Hepatic stellate cell (primary cell): Measurements from ENCODE around the gene ANKRD13D.

Source experiments
- DNase-seq: peaks from one replicate; pipeline ENCODE4 v3.0.0; 2011; ENCODE audit warnings: low spot score

Gene ANKRD13D

DNA sequence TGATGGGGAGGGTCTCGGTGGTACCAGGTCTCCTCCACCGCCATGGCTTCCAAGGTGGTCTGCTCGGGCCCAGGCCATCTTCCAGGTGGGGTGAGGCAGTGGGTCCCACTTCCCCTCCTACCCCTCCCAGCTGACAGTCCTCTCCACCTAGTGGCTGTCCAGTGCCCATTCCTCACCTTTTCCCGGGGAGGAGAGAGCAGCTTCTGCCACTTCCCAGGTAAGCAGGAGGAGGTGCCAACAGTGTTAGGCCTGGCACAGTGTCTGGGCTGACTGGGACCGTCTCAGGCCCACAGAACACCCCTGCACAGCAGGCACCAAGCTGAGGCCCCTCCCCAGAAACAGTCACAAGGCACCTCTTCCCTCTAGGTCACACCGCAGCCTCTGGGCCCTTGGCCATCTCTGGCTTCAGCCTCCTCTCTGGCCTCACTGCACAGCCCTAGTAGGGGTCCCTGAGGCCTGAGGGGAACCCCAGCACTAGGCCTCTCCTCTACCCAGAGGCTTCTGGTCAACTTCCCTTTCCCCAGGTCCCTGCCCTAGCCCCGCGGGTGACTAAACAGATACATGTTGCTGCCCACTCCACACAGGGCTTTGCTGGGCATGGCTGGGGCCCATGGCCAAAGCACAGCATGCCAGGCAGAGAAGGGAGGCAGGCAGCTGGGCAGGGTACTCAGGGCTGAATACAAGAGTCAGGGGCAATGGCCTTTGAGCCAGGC is 2.3 kb upstream of the ANKRD13D start:
- DNase-seq: no peak

DNA sequence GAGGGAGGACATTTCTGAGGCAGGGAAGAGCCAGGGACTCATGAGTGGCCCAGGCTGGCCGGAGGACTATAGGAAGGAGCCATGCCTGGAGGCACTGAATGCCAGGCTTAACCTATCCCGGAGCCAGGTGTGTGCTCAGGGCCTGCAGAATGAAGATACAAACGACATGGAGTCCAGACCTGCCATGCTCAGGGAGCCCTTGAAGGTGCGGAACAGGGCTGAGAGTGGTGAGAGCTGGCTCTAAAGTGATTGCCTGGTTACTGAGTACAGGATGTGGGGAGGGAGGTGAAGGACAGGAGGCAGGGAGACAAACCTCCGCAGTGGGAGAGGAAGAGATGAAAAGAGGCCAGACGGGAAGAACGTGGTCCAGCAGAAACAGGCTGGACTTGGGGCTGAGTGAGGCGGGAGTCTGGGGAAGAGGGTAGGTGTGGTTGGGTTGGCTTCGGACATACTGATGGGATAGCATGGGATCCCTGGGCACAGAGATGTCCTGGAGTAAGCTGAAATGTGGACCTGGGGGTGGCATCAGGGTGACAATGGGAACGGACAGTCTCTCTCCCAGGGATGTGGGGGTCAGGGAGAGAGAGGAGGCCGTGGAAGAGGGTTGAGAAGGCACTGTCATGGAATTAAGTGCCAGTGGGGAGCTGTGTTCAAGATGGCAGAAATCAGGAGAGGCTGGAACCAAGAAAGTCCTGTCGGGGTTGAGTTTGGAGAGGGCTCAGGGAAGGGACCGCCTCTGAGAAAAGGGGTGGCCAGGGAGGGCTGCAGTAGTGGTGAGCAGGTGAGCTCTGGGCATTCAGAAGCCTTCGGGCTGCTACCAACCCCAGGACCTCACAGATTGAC is 1.5 kb upstream of the ANKRD13D start:
- DNase-seq: no peak

DNA sequence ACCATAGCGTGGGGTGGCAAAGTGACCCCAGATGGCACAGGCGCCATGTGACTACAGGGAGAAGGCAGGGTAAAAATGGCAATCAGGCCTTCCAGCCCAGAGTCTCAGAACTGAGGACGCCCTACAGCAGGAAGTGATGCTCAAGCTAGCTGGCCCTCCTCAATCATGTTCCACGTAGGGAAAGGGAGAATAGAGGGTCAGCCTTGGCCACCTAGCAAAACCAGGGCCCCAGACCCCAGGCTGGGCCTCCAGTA is 978 bp upstream of the ANKRD13D start:
- DNase-seq: no peak

DNA sequence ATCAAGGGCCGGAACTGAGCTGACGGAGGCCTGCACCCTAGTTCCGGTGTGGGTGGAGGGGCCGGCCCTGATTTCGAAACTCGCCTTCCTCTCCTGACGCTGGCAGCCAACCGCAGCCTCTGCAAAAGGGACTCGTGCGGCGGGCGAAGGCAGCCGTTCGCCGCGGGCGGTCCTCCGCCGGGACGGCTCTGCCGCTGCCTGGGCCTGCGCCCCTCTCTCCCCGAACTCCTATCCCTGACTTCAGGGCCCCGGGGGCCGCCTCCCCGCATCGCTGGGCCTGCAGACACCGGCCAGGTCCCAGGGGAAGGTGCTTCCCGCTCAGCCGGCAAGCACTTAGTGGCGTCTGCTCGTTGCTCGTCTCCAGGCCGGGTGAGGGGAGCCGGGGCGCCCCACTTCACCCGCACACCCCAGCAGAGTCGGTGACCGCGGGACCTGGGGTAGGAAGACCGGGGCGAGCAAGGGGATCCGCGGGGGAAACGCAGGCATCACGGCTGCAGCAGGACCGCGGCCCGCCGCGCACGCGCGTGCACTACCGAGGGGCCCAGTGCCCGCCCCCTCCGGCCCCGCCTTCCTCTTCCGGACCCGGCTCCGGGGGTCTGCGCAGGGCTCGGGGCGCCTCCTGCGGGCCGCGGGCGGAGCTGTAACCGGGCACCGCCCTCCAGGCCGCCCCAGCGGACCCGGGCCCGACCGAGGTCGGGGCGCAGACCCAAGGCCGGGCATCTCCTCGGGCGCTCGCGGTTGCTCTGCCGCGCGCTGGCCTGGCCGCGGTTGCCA is 464 bp upstream of the ANKRD13D start:
- DNase-seq: peak; percentile 94

DNA sequence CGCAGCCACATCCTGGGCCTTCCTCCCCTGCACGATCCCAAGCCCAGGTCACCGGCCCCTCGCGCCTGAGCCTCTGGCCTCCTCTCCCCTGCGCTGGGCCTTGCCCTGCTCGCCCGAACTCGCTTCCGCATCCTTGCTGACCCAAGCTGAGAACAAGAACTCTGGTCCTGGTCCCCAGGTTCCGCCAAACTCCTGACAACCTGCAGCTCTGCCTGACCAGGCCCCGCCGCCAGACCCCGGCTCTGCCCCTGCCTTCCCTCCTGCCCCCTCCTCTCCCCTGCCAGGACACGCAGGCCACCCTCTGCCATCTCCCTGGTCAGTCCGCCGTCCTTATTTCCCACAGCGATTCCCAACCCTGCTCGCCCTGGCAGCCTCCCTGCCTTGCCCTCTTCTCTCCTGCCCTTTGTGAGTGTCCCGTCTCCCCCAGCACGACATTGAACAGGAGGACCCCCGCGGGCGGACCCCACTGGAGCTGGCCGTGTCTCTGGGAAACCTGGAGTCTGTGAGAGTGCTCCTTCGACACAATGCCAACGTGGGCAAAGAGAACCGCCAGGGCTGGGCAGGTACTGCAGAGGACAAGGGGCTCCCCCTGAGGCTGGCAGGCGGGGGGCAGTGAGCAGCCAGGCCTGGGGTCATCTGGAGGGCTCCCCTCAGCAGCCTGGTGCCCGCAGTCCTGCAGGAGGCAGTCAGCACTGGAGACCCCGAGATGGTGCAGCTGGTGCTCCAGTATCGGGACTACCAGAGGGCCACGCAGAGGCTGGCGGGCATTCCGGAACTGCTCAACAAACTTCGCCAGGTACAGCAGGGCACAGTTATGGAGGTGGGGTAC is 762 bp downstream of the ANKRD13D start:
- DNase-seq: no peak

DNA sequence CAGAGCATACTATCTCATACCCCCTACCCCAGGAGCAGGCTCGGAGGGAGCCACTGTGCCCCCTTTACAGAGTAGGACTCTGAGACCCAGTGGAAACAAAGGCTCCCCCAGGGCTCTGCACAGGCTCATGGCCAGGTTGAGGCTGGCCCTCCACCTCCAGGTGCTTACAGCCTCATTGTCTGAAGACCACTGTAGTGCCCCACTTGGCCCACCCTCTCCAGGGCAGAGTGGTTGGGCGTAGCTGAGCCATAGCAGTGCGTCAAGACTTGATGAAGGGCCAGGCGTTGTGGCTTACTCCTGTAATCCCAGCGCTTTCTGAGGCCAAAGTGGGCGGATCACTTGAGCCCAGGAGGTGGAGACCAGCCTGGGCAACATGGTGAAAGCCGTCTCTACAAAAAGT is 1.7 kb downstream of the ANKRD13D start:
- no peak for DNase-seq

DNA sequence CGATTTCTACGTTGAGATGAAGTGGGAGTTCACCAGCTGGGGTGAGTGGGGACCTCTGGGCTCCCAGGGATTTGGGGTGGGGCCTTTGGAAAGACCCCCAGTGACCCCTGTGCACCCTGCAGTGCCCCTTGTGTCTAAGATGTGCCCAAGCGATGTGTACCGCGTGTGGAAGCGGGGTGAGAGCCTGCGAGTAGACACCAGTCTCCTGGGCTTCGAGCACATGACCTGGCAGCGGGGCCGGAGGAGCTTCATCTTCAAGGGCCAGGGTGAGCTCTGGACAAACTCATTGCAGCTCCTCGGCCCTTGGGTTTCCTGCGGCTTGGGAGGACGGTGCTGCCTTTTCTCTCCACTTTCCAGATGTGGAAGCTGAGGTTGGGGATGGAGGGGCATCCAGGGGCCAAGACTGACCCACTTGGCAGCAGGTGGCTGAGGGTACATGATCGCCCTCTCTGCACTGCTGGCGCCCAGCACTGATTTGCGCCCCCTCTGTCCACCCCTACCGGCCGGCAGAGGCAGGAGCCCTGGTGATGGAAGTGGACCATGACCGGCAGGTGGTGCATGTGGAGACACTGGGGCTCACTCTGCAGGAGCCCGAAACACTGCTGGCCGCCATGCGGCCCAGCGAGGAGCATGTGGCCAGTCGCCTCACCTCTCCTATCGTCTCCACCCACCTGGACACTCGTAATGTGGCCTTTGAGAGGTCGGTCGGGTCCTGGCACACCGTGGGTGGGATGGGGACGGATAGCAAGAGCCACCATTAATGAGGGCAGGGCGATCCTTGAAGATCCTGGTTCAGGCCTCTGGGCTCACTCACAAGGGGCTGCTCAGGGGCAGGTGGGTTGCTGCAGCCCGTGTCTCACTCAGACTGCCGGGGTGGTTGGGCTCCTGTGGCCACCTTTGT is 2.6 kb downstream of the ANKRD13D start:
- no peak for DNase-seq

DNA sequence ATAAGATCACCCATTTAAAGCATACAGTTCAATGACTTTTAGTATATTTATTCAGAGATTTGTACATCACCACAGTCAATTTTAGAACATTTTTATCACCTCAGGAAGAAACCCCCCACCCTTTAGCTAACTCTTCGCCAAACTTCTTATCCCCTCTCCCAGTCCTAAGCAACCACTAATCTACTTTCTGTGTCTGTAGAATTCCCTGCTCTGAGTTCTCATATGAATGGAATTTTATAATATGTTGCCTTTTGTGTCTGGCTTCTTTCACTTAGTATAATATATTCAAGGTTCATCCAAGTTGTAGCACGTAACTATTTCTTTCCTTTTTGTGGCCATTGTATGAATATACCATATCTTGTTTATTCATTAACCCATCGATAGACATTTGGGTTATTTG is 3.6 kb downstream of the ANKRD13D start:
- no peak for DNase-seq

DNA sequence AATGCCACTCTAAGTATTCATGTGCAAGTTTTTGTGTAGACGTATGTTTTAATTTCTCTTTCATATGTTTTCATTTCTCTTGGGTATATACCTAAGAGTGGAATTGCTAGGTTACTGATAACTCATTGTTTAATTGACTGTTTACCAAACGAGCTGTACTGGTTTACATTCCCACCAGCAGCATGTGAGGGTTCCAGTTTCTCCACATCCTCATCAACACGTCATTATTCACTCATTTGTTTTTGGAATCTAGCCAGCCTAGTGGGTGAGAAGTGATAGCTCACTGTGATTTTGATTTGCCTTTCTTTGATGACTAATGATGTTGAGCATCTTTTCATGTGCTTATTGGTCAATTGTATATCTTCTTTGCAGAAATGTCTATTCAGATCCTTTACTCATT is 4.0 kb downstream of the ANKRD13D start:
- no peak for DNase-seq

DNA sequence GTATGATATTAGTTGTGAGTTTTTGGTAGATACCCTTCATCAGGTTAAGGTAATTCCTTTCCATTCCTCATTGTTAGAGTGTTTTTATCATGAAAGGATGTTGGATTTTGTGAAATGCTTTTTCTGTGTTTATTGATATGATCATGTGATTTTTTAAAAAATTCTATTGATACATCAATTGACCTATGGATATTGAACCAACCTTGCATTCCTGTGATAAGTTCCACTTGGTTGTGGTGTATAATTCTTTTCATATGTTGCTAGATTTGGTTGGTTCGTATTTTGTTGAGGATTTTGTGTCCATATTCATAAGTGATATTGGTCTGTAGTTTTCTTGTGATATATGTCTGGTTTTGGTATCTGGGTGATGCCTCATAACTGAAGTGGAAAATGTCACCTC is 6.7 kb downstream of the ANKRD13D start:
- no peak for DNase-seq

DNA sequence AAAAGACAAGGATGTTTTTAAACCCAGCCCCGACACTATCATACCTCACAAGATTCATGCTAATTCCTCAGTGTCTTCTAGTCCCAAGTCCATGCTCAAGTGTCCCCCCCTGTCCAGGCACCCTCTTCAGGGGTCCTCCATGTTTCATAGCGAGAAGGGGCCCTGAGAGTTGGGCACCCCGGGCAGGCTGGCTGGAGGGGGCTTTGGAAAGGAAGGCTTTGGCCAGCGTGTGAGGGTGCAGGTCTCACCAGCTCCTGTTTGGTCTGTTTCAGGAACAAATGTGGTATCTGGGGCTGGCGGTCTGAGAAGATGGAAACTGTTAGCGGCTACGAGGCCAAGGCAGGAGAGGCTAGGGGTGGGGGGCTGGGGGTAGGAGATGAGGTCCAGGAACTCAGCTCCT is 9.7 kb downstream of the ANKRD13D start:
- DNase-seq: no peak

DNA sequence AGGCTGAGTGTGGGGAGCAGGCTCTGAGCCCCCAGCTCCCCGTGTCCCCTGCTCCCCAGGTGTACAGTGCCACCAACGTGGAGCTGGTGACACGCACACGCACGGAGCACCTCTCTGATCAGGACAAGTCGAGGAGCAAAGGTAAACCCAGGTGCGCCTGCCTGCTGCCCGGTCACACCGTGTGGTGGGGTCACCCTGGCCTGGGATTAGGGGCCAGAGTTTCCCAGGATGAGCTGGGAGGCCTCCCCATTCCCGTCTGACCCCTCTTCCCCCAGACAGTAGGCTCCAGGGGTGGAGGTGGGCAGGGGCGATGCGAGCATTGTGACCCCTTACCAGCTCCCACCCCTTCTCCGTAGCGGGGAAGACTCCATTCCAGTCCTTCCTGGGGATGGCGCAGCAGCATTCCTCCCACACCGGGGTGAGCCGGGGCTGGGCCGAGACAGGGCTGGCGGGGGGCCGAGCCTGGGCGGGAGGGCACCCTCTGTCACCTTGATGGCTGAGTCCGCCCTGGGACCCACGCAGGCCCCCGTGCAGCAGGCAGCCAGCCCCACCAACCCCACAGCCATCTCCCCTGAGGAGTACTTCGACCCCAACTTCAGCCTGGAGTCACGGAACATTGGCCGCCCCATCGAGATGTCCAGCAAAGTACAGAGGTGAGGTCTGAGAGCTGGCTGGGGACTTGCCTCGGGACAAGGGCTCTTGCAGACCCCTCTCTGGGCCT is 10.5 kb downstream of the ANKRD13D start:
- no peak for DNase-seq

DNA sequence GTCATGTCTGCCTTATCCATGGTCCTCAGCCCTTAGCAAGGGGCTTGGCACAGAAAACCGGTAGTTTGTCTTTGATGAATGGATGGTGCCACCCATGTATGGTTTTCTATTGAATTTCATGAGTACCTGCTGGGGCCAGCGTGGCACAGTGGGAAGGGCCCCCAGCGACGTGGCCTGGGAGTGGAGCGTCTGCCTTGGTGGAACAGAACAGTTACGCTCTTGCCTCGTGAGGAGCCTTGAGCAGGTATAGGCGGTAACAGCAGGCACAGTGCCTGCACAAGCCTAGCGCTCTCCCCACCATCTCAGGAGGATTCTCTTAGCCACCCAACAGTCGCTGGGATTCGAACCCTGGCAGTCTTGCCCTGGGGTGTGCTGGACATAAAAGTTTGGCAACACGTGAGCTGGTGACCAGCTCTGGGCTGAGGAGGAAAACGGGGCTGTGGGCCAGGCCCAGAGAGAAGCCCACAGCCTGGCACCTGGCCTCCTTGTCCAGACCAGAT is 11.2 kb downstream of the ANKRD13D start:
- DNase-seq: no peak

DNA sequence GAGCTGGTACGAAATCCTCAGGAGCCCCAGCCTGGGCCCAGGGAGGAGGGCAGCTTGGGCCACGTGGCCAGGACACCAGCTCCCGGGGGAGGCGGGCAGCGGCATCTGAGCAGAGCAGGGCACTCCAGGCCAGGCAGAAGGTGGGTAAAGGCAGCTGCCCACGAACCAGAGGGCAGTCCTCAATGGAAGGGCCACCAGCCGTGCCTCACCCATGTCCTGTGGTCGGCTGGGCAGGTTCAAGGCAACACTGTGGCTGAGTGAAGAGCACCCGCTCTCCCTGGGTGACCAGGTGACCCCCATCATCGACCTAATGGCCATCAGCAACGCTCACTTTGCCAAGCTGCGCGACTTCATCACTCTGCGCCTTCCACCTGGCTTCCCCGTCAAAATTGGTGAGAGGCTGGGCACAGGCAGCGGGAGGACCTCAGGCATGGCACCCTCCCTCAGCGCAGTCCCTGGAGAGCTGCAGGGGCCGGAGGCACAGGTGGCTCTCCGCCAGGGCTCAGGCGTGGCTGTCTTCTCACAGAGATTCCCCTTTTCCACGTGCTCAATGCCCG is 11.7 kb downstream of the ANKRD13D start:
- no peak for DNase-seq

DNA sequence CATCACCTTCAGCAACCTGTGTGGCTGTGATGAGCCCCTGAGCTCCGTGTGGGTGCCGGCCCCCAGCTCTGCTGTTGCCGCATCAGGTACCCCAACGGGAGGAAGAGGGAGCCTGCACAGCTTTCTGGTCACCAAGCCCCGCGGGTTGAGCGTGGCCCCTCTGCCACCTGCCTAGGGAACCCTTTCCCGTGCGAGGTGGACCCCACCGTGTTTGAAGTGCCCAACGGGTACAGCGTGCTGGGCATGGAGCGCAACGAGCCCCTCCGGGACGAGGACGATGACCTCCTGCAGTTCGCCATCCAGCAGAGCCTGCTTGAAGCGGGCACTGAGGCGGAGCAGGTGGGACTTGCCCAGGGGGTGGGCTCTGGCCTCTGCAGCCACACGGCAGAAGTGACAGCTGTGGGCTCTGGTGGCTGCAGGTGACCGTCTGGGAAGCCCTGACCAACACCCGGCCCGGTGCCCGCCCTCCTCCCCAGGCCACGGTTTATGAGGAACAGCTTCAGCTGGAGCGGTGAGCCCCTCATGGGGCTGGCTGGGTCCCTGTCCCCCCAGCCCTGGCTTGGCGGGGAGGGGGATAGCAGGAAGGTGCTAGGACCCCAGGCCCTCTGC is 12.3 kb downstream of the ANKRD13D start:
- no peak for DNase-seq

DNA sequence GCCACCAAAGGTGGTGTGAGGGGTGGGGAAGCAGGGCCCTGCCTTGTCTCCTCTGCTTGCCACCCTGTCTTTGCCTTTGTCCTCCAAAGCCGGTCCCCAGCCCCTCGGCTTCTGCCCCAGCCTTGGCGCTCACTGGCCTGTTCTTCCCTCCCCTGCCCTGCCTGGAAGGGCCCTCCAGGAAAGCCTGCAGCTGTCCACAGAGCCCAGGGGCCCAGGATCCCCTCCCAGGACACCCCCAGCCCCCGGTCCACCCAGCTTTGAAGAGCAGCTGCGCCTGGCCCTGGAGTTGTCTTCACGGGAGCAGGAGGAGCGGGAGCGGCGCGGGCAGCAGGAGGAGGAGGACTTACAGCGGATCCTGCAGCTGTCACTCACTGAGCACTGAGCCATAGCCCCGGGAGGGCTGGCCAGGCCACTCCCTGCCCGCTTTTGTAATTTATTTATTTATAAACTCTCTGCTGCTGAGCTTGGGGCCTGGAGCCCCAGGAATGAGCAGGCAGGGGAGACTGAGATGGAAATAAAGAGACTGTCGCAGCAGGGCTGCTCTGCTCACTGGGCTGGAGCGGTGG is 12.9 kb downstream of the ANKRD13D start:
- no peak for DNase-seq

DNA sequence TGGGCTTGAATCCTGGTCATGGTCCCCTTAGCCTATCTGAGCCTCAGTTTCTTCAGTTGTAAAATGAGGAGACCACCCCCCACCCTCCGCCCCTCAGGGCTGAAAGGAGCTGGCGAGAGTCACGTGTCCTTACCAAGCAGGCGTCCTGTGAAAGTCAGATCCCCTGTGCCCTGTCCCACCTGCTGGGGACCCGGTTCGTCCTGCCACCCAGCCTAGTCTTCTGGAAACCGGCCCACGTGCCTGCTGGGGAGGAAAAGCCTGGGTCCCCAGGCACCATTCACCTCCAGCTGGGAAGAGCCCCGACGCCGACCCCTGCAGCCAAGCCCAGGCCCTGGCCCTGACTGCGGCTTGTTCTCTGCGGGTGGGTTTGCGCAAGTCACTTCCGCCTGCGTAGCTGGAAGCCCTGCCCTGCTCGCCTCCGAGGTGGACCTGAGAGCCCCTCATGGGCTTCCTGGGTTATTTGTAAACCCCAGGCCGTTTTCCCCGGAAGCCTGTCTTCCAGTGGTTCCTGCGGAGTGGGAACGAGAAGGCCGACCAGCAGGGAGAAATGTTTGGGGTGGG is 13.5 kb downstream of the ANKRD13D start:
- DNase-seq: no peak

DNA sequence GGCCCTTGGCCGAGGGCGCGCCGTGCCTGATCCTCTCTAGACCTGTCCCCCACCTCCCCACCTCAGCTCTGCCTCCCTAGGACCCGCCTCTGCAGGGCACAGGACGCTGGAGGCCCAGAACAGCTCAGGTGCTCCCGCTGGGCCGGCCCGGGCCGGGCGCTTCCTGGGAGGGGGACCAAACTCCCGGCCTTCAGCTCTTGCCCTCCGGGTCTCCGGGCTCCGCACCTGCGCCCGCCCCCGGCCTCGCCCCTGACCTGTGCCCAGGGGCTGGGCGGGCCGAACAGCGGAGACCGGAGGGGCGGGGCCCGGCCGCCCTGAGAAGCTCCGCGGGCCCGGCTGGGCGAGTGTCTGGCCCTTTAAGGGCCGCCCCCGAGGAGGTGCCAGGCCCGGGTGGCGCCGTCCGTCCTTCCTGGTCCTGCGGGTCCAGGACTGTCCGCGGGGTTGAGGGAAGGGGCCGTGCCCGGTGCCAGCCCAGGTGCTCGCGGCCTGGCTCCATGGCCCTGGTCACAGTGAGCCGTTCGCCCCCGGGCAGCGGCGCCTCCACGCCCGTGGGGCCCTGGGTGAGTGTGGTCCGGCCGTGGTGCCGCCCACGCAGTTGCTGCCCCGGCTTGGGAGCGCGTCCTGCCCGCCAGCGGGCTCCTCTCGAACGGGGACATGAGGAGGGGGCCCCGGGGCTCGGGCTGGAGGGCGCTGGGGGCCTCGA is 14.2 kb downstream of the ANKRD13D start, which contains the start of gene SSH3:
Gene SSH3, plus strand, starts transcription at position 399 of the 703 bp plus-strand sequence. Its CDS starts 96 bp downstream, at position 495.
- DNase-seq: peak; percentile 67
